A549 (cell line): ENCODE data around the gene ZNF652.

Experiments
- CTCF ChIP-seq: fragments of >200 bp; sonication (Bioruptor Twin); formaldehyde crosslinking; IDR thresholded peaks from 3 replicates; pipeline ENCODE4 v1.5.1; 2016
- FOSL2 ChIP-seq, 2 experiments: fragments of 450-650 bp in 1 of 2; fragments of >200 bp in 1 of 2; sonication (Bioruptor Twin) in 1 of 2; formaldehyde crosslinking; IDR thresholded peaks; 2 replicates each; pipeline versions ENCODE4 v1.5.0 to v1.6.1; 2016 to 2020; ENCODE audit warnings: mild to moderate bottlenecking in 1 of 2, moderate library complexity in 1 of 2
- MAZ ChIP-seq: fragments of 150-350 bp; IDR thresholded peaks from 2 replicates; pipeline ENCODE4 v1.6.1; 2014; ENCODE audit warnings: antibody characterized with exemption, low read depth, low read length, borderline replicate concordance
- MYC ChIP-seq: IDR thresholded peaks from 2 replicates; pipeline ENCODE4 v1.6.1; 2012; ENCODE audit warnings: mild to moderate bottlenecking, inconsistent platforms, low read length, improper control_type of control experiment, borderline replicate concordance
- POLR2A ChIP-seq: IDR thresholded peaks from 2 replicates; pipeline ENCODE4 v1.6.1; 2012; ENCODE audit warnings: mild to moderate bottlenecking, low read length
- POLR2AphosphoS2 ChIP-seq: conservative IDR thresholded peaks from 2 replicates; pipeline ENCODE4 v1.6.1; 2012; ENCODE audit warnings: low read length, improper control_type of control experiment, inconsistent platforms
- RAD21 ChIP-seq, 2 experiments: fragments of >200 bp in 1 of 2; sonication (Bioruptor Twin) in 1 of 2; formaldehyde crosslinking in 1 of 2; IDR thresholded peaks in 1 of 2; conservative IDR thresholded peaks in 1 of 2; 2 replicates in 1 of 2; 3 replicates in 1 of 2; pipeline ENCODE4 v1.6.1; 2012 to 2018; ENCODE audit warnings: inconsistent platforms in 1 of 2
- ZNF302 ChIP-seq: fragments of 250-450 bp; sonication (Bioruptor Pico); IDR thresholded peaks from 2 replicates; pipeline ENCODE4 v1.9.0; 2021; ENCODE audit warnings: inconsistent platforms, mild to moderate bottlenecking, moderate library complexity
- TF ChIP-seq, protein P1 (sequence below): fragments of 200-600 bp; sonication (generic); IDR thresholded peaks from 2 replicates; pipeline ENCODE4 v1.6.1; 2016; ENCODE audit warnings: antibody characterized with exemption, mild to moderate bottlenecking, moderate library complexity

GRCh38 chr17:49312722-49313121 is 49.3 kb downstream of the ZNF652 start:
- TF ChIP-seq ZNF302 (no peak), RAD21 (conservative IDR thresholded peaks at IDR 0.05 in 1 of 2, IDR thresholded peaks at IDR 0.05 in 1 of 2) (no peak), POLR2A (no peak), FOSL2 (IDR thresholded peaks at IDR 0.05) (no peak), FOSL2 (CRISPR knock-in tag; IDR thresholded peaks at IDR 0.05) (no peak), CTCF (no peak), POLR2AphosphoS2 (no peak), MYC (no peak), MAZ (no peak)
- TF ChIP-seq, protein P1, sequence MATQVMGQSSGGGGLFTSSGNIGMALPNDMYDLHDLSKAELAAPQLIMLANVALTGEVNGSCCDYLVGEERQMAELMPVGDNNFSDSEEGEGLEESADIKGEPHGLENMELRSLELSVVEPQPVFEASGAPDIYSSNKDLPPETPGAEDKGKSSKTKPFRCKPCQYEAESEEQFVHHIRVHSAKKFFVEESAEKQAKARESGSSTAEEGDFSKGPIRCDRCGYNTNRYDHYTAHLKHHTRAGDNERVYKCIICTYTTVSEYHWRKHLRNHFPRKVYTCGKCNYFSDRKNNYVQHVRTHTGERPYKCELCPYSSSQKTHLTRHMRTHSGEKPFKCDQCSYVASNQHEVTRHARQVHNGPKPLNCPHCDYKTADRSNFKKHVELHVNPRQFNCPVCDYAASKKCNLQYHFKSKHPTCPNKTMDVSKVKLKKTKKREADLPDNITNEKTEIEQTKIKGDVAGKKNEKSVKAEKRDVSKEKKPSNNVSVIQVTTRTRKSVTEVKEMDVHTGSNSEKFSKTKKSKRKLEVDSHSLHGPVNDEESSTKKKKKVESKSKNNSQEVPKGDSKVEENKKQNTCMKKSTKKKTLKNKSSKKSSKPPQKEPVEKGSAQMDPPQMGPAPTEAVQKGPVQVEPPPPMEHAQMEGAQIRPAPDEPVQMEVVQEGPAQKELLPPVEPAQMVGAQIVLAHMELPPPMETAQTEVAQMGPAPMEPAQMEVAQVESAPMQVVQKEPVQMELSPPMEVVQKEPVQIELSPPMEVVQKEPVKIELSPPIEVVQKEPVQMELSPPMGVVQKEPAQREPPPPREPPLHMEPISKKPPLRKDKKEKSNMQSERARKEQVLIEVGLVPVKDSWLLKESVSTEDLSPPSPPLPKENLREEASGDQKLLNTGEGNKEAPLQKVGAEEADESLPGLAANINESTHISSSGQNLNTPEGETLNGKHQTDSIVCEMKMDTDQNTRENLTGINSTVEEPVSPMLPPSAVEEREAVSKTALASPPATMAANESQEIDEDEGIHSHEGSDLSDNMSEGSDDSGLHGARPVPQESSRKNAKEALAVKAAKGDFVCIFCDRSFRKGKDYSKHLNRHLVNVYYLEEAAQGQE, result no peak
